Panc1 (cell line): Measurements from ENCODE around the gene ABHD2. TPM values are rescaled to one million over a fixed set of nuclear protein-coding genes. Genes with fewer than 3 reads are reported as not detected.
"Not testable (repeated sequence)": the region's sequence is repeated elsewhere in the genome, so short reads cannot be mapped to it uniquely, and the experiment has no call there.

Experiments used
- ATAC-seq: fragments of 200-7000 bp; cut with Tn5 transposase; 2 replicates; pipeline ENCODE4 v1.9.1; 2020; ENCODE audit warnings: mild to moderate bottlenecking, moderate library complexity
- BruUV-seq: library from RNA; stranded (reverse); fragments of 400-500 nt; replicated peaks from 2 replicates; lab custom pipeline; 2021; lab: Mats Ljungman, UMichigan
- CTCF ChIA-PET: fragments of 300-600 bp; sonication (Branson Sonifier 250); formaldehyde crosslinking; loops from one replicate; lab custom pipeline; 2022; ENCODE audit warnings: antibody characterized with exemption; lab: Charles Lee
- POLR2A ChIA-PET: fragments of 300-600 bp; sonication (Branson Sonifier 250); formaldehyde crosslinking; loops from one replicate; lab custom pipeline; 2022; ENCODE audit warnings: antibody characterized with exemption; lab: Charles Lee
- DNase-seq: peaks from one replicate; pipeline ENCODE4 v3.0.0-alpha.2; 2010; ENCODE audit warnings: low read depth, low spot score
- H3K27ac ChIP-seq: 2 replicates; pipeline ENCODE4 v1.5.1; 2011; ENCODE audit warnings: mild to moderate bottlenecking, low read length, inconsistent platforms
- H3K27me3 ChIP-seq: fragments of 200-500 bp; sonication (Bioruptor generic); 2 replicates; pipeline ENCODE4 v1.6.0; 2014; ENCODE audit warnings: low read length, inconsistent platforms; ENCODE audit not compliant: control insufficient read depth, insufficient read depth
- H3K36me3 ChIP-seq: fragments of 200-500 bp; sonication (Bioruptor generic); 2 replicates; pipeline ENCODE4 v1.5.1; 2014; ENCODE audit warnings: inconsistent platforms, mild to moderate bottlenecking, low read length, moderate library complexity; ENCODE audit not compliant: control insufficient read depth, insufficient read depth
- H3K4me1 ChIP-seq: 2 replicates; pipeline ENCODE4 v1.5.1; 2011; ENCODE audit warnings: inconsistent platforms, mild to moderate bottlenecking, low read length, moderate library complexity; ENCODE audit not compliant: control insufficient read depth, insufficient read depth
- H3K4me3 ChIP-seq, 2 experiments: 2 replicates each; pipeline ENCODE4 v1.5.1; 2011 to 2012; ENCODE audit warnings: low read depth in 2 of 2, low read length in 2 of 2, mild to moderate bottlenecking in 2 of 2, inconsistent platforms in 1 of 2, moderate library complexity in 1 of 2
- H3K9me3 ChIP-seq: fragments of 200-500 bp; sonication (Bioruptor generic); 2 replicates; pipeline ENCODE4 v1.5.1; 2014; ENCODE audit warnings: low read depth, mild to moderate bottlenecking, inconsistent platforms, low read length, moderate library complexity; ENCODE audit not compliant: control insufficient read depth, insufficient read depth
- CTCF ChIP-seq: fragments of 450-650 bp; IDR thresholded peaks from 2 replicates; pipeline ENCODE4 v1.5.1; 2017; ENCODE audit warnings: mild to moderate bottlenecking
- POLR2AphosphoS5 ChIP-seq: IDR thresholded peaks from 2 replicates; pipeline ENCODE4 v1.6.1; 2012; ENCODE audit warnings: mild to moderate bottlenecking, low read depth, low read length, moderate library complexity
- SIN3A ChIP-seq: IDR thresholded peaks from 2 replicates; pipeline ENCODE4 v1.6.1; 2012; ENCODE audit warnings: low read depth, mild to moderate bottlenecking, low read length, moderate library complexity, borderline replicate concordance; ENCODE audit not compliant: insufficient read depth
- TCF7L2 ChIP-seq: IDR thresholded peaks from 2 replicates; pipeline ENCODE4 v1.6.1; 2011; ENCODE audit warnings: mild to moderate bottlenecking, low read depth, low read length, inconsistent platforms
- in situ Hi-C: cut with HindIII; loops from 2 replicates; pipeline ENCODE4 v1.10.0; 2016; ENCODE audit warnings: low sequenced_read_pairs, low pct_unique_long_range_greater_than_20kb
- intact Hi-C: fragments of 100-400 bp; cut with micrococcal nuclease; formaldehyde crosslinking; loops from one replicate; pipeline ENCODE4 v1.10.0; 2022; ENCODE audit not compliant: unreplicated experiment
- total RNA-seq: library from RNA; stranded (reverse); gene quantifications from one replicate; pipeline ENCODE4 v1.2.1, GENCODE V29; 2021; ENCODE audit not compliant: unreplicated experiment
- TF ChIP-seq, protein P1 (sequence below), 2 experiments: IDR thresholded peaks; 2 replicates each; pipeline ENCODE4 v1.6.1; 2011 to 2012; ENCODE audit warnings: low read depth in 2 of 2, control low read depth in 1 of 2, low read length in 1 of 2, mild to moderate bottlenecking in 1 of 2, moderate library complexity in 1 of 2; ENCODE audit not compliant: insufficient read depth in 1 of 2

Gene ABHD2
- total RNA-seq, 1 experiment from 2014 or later = 95.0 TPM

DNA sequence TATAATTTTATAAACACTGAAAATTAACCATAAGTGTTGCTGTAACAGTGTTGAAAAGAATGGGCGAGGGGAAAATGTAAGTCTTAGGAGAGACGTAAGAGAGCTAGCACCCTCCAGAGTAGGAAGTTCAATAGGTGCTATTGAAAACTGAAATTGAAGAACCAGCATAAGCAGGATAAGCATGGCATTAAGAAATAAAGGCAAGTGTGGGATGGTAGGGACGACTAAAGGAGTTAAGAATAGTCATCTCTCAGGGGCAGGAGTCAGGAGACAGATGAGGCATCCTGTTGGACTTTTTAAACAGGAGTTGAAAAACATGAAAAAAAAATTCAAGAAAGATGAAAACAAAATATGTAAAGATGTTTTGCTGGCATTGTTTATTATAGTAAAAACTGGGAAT, 43.5 kb downstream of the ABHD2 start:
- CTCF ChIA-PET = no interaction called here
- intact Hi-C loops (no loop called here), in situ Hi-C loops (no loop called here)
- no peaks in the 10 kb centered on the region for H3K36me3 ChIP-seq
- ATAC-seq (no peak), DNase-seq (no peak)
- no peak overlapping the region for H3K4me3 ChIP-seq
- H3K4me1 ChIP-seq = peaks cover 4% of the 10 kb centered on the region; the same call in 1 of the 2 replicates
- no peak overlapping the region for H3K27ac ChIP-seq
- BruUV-seq = no TSS peak
- POLR2A ChIA-PET = interaction anchor here (1.3 kb wide), 1 partner anchor 94 kb away, joined by 3 read pairs; no protein-coding TSS in a partner anchor
- no peak for TF ChIP-seq TCF7L2
- no peak for TF ChIP-seq SIN3A
- no peak for TF ChIP-seq CTCF
- H3K27me3 ChIP-seq = no peaks in the 10 kb centered on the region
- no peaks in the 10 kb centered on the region for H3K9me3 ChIP-seq

GRCh38 chr15:89132611-89133507, 44.6 kb downstream of the ABHD2 start:
- H3K36me3 ChIP-seq = no peaks in the 10 kb centered on the region
- H3K9me3 ChIP-seq = no peaks in the 10 kb centered on the region
- H3K27ac ChIP-seq = no peak overlapping the region
- no peak for ATAC-seq
- in situ Hi-C loops (no loop called here), intact Hi-C loops (no loop called here)
- TF ChIP-seq, protein P1, sequence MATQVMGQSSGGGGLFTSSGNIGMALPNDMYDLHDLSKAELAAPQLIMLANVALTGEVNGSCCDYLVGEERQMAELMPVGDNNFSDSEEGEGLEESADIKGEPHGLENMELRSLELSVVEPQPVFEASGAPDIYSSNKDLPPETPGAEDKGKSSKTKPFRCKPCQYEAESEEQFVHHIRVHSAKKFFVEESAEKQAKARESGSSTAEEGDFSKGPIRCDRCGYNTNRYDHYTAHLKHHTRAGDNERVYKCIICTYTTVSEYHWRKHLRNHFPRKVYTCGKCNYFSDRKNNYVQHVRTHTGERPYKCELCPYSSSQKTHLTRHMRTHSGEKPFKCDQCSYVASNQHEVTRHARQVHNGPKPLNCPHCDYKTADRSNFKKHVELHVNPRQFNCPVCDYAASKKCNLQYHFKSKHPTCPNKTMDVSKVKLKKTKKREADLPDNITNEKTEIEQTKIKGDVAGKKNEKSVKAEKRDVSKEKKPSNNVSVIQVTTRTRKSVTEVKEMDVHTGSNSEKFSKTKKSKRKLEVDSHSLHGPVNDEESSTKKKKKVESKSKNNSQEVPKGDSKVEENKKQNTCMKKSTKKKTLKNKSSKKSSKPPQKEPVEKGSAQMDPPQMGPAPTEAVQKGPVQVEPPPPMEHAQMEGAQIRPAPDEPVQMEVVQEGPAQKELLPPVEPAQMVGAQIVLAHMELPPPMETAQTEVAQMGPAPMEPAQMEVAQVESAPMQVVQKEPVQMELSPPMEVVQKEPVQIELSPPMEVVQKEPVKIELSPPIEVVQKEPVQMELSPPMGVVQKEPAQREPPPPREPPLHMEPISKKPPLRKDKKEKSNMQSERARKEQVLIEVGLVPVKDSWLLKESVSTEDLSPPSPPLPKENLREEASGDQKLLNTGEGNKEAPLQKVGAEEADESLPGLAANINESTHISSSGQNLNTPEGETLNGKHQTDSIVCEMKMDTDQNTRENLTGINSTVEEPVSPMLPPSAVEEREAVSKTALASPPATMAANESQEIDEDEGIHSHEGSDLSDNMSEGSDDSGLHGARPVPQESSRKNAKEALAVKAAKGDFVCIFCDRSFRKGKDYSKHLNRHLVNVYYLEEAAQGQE (IDR thresholded peaks at IDR 0.05; ENCODE audit: insufficient read depth in 1 of 2, low read depth in 2 of 2, low read length in 1 of 2) = no peak
- TF ChIP-seq POLR2AphosphoS5 (no peak), CTCF (no peak), SIN3A (no peak), TCF7L2 (no peak)
- CTCF ChIA-PET = interaction anchor here (0.5 to 0.8 kb wide), 4 partner anchors 69 to 228 kb away, joined by 3 to 9 read pairs (median 4); no protein-coding TSS in a partner anchor
- DNase-seq = no peak
- no peak overlapping the region for H3K4me3 ChIP-seq
- POLR2A ChIA-PET = interaction anchor here (1.3 kb wide), 1 partner anchor 95 kb away, joined by 3 read pairs; no protein-coding TSS in a partner anchor
- H3K27me3 ChIP-seq = no peaks in the 10 kb centered on the region
- peaks cover 4% of the 10 kb centered on the region; the same call in 1 of the 2 replicates for H3K4me1 ChIP-seq
- BruUV-seq = no TSS peak

DNA sequence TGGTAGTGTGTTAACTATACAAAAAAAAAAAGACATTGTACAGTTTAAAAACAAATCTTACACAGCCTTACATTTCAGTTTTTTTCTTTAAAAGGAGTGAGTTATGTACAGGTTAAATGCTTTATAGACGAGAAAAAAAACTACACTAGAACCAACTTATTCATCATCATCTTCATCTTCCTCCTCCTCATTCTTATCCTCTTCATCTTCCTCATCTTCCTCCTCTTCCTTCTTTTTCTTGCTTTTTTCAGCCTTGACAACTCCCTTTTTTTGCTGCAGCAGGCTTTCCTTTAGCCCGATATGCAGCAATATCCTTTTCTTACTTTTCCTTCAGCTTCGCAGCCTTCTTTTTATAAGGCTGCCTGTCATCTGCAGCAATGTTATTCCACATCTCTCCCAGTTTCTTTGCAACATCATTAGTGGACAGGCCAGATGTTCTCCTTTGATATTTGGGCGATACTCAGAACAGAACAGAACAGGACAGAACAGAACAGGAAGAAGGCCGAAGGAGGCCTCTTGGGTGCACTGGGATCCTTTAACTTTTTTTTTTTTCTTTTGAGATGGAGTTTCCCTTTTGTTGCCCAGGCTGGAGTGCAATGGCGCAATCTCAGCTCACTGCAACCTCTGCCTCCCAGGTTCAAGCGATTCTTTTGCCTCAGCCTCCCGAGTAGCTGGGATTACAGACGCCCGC, 47.3 kb downstream of the ABHD2 start:
- intact Hi-C loops, H3K4me3 ChIP-seq, DNase-seq, H3K27me3 ChIP-seq, ATAC-seq, CTCF ChIA-PET, H3K27ac ChIP-seq, POLR2A ChIA-PET, H3K36me3 ChIP-seq, in situ Hi-C loops, H3K9me3 ChIP-seq: not testable (repeated sequence)
- peaks cover 23% of the 10 kb centered on the region for H3K4me1 ChIP-seq
- TSS peak; percentile 28 for BruUV-seq
